Measurements from ENCODE around the gene MILR1. TPM values are rescaled to one million over a fixed set of nuclear protein-coding genes. Genes with fewer than 3 reads are reported as not detected.

MILR1 gene
- total RNA-seq, 2 donors from 2014 or later = 0.80 TPM; not detected in 1

GRCh38 chr17:64447526-64447925 is 1.4 kb upstream of the MILR1 start:
- Histone ChIP-seq H3K4me3 (ENCODE audit: low read length) (no peak overlapping the region), H3K4me1 (ENCODE audit: control insufficient read depth, insufficient read depth, low read length) (no peaks in the 10 kb centered on the region), H3K9me3 (ENCODE audit: control insufficient read depth, low read length) (no peaks in the 10 kb centered on the region), H3K9ac (ENCODE audit: extremely low read depth, low read length, poor library complexity, severe bottlenecking) (no peak overlapping the region), H3K27me3 (ENCODE audit: control insufficient read depth, insufficient read depth, low read length, poor library complexity, severe bottlenecking) (no peaks in the 10 kb centered on the region), H3K36me3 (ENCODE audit: control insufficient read depth, insufficient read depth, low read length) (no peaks in the 10 kb centered on the region), H3K27ac (ENCODE audit: low read depth, low read length) (no peak overlapping the region)
- DNase-seq = no peak
- 87 to 90% methylated on average over 1 of the region's 1 CpG for WGBS, 2 experiments (ENCODE audit: insufficient coverage in 1 of 2, insufficient read length in 1 of 2)
- Mint-ChIP-seq H3K4me1 (no peaks in the 10 kb centered on the region), H3K36me3 (ENCODE audit: low read depth) (no peaks in the 10 kb centered on the region), H3K9me3 (no peaks in the 10 kb centered on the region), H3K4me3 (no peak overlapping the region), H3K27me3 (ENCODE audit: insufficient read depth) (no peaks in the 10 kb centered on the region), H3K27ac (no peak overlapping the region)
- TF ChIP-seq CTCF (conservative IDR thresholded peaks at IDR 0.05) = no peak

GRCh38 chr17:64449545-64449944 is 630 bp downstream of the MILR1 start:
- Mint-ChIP-seq H3K9me3 (no peaks in the 10 kb centered on the region), H3K27ac (no peak overlapping the region), H3K4me1 (no peaks in the 10 kb centered on the region), H3K4me3 (no peak overlapping the region), H3K27me3 (ENCODE audit: insufficient read depth) (no peaks in the 10 kb centered on the region), H3K36me3 (ENCODE audit: low read depth) (no peaks in the 10 kb centered on the region)
- Histone ChIP-seq H3K36me3 (ENCODE audit: control insufficient read depth, insufficient read depth, low read length) (no peaks in the 10 kb centered on the region), H3K27me3 (ENCODE audit: control insufficient read depth, insufficient read depth, low read length, poor library complexity, severe bottlenecking) (no peaks in the 10 kb centered on the region), H3K27ac (ENCODE audit: low read depth, low read length) (no peak overlapping the region), H3K4me3 (ENCODE audit: low read length) (no peak overlapping the region), H3K9ac (ENCODE audit: extremely low read depth, low read length, poor library complexity, severe bottlenecking) (no peak overlapping the region), H3K9me3 (ENCODE audit: control insufficient read depth, low read length) (no peaks in the 10 kb centered on the region), H3K4me1 (ENCODE audit: control insufficient read depth, insufficient read depth, low read length) (no peaks in the 10 kb centered on the region)
- DNase-seq = no peak
- 97% methylated on average over 3 of the region's 3 CpGs; no CpG with 5 or more reads in 1 of the 2 experiments for WGBS, 2 experiments (ENCODE audit: insufficient coverage in 1 of 2, insufficient read length in 1 of 2)
- no peak for TF ChIP-seq CTCF (conservative IDR thresholded peaks at IDR 0.05)

- Histone ChIP-seq H3K27me3 (ENCODE audit: control insufficient read depth, insufficient read depth, low read length, poor library complexity, severe bottlenecking) (no peaks in the 10 kb centered on the region), H3K9me3 (ENCODE audit: control insufficient read depth, low read length) (no peaks in the 10 kb centered on the region), H3K4me1 (ENCODE audit: control insufficient read depth, insufficient read depth, low read length) (no peaks in the 10 kb centered on the region), H3K9ac (ENCODE audit: extremely low read depth, low read length, poor library complexity, severe bottlenecking) (no peak overlapping the region), H3K27ac (ENCODE audit: low read depth, low read length) (no peak overlapping the region), H3K36me3 (ENCODE audit: control insufficient read depth, insufficient read depth, low read length) (no peaks in the 10 kb centered on the region), H3K4me3 (ENCODE audit: low read length) (no peak overlapping the region)
- Mint-ChIP-seq H3K36me3 (ENCODE audit: low read depth) (no peaks in the 10 kb centered on the region), H3K4me1 (no peaks in the 10 kb centered on the region), H3K9me3 (no peaks in the 10 kb centered on the region), H3K27ac (no peak overlapping the region), H3K4me3 (no peak overlapping the region), H3K27me3 (ENCODE audit: insufficient read depth) (no peaks in the 10 kb centered on the region)
- TF ChIP-seq CTCF (conservative IDR thresholded peaks at IDR 0.05) = no peak
- 89 to 93% methylated on average over 3 to 8 of the region's 8 CpGs for WGBS, 2 experiments (ENCODE audit: insufficient coverage in 1 of 2, insufficient read length in 1 of 2)
- no peak for DNase-seq
Measured at GRCh38 chr17:64455993-64456885, 7.3 kb downstream of the MILR1 start.
